HL-60 (cell line): ENCODE data around the gene SMARCA1.

Experiments
- DNase-seq, 2 experiments: peaks; one replicate each; pipeline ENCODE4 v3.0.0-alpha.2; 2010 to 2020; ENCODE audit warnings: low read depth in 1 of 2, low spot score in 1 of 2
- H3K27ac ChIP-seq: fragments of 250-450 bp; sonication (Bioruptor Pico); replicated peaks from 2 replicates; pipeline ENCODE4 v1.5.1; 2020; ENCODE audit warnings: mild to moderate bottlenecking, moderate library complexity
- H3K27me3 ChIP-seq: fragments of 250-450 bp; sonication (Bioruptor Pico); 2 replicates; pipeline ENCODE4 v1.5.1; 2021; ENCODE audit warnings: mild to moderate bottlenecking, moderate library complexity; ENCODE audit not compliant: insufficient read depth, poor library complexity, severe bottlenecking
- H3K4me3 ChIP-seq: replicated peaks from 2 replicates; pipeline ENCODE4 v1.5.1; 2011; ENCODE audit warnings: mild to moderate bottlenecking, control low read depth, low read length; ENCODE audit not compliant: insufficient read depth
- GABPA ChIP-seq: IDR thresholded peaks from 2 replicates; pipeline ENCODE4 v1.6.1; 2012; ENCODE audit warnings: low read depth
- POLR2AphosphoS5 ChIP-seq: IDR thresholded peaks from 2 replicates; pipeline ENCODE4 v1.6.1; 2012; ENCODE audit warnings: low read depth
- SPI1 ChIP-seq: IDR thresholded peaks from 2 replicates; pipeline ENCODE4 v1.6.1; 2012; ENCODE audit warnings: low read depth, mild to moderate bottlenecking, borderline replicate concordance
- TF ChIP-seq, protein P1 (sequence below): IDR thresholded peaks from one replicate; pipeline ENCODE4 v1.5.1; 2011; ENCODE audit warnings: low read length, control low read depth, inconsistent platforms; ENCODE audit not compliant: insufficient read depth
- TF ChIP-seq, protein P2 (sequence below): IDR thresholded peaks from 2 replicates; pipeline ENCODE4 v1.6.1; 2012; ENCODE audit warnings: low read depth; ENCODE audit not compliant: insufficient replicate concordance

Gene SMARCA1

DNA sequence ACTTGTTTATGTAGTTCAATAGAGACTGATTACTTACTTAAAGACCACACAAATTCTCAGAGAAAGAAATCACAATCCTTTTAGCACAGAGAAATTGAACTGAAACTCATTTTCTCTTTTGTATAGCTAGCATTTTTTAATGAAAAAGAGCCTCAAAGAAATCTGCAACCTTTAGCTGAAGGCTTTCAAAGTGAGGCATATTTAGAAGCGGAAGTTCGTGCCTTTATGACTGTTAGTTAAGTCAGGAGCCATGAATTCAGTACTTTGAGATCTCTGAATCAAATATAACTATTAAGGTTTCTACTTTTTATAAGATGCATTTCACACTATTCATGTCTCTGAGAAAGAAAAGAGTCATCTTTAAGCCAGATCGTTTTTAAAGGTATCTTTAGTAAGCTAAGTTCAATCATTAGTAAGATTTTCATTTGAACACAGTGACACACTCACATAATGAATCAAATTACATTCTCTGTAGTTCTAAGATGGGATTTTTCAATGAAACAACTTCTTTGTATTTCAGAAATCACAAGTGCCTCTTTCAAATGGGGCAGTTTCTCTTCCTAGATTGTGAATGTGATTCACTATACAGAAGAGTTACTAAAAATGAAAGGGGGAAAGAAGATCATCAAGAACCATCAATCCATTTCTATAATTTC, 61.4 kb downstream of the SMARCA1 start:
- no peak overlapping the region for H3K4me3 ChIP-seq
- TF ChIP-seq, protein P1, sequence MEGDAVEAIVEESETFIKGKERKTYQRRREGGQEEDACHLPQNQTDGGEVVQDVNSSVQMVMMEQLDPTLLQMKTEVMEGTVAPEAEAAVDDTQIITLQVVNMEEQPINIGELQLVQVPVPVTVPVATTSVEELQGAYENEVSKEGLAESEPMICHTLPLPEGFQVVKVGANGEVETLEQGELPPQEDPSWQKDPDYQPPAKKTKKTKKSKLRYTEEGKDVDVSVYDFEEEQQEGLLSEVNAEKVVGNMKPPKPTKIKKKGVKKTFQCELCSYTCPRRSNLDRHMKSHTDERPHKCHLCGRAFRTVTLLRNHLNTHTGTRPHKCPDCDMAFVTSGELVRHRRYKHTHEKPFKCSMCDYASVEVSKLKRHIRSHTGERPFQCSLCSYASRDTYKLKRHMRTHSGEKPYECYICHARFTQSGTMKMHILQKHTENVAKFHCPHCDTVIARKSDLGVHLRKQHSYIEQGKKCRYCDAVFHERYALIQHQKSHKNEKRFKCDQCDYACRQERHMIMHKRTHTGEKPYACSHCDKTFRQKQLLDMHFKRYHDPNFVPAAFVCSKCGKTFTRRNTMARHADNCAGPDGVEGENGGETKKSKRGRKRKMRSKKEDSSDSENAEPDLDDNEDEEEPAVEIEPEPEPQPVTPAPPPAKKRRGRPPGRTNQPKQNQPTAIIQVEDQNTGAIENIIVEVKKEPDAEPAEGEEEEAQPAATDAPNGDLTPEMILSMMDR, result no peak
- TF ChIP-seq, protein P2, sequence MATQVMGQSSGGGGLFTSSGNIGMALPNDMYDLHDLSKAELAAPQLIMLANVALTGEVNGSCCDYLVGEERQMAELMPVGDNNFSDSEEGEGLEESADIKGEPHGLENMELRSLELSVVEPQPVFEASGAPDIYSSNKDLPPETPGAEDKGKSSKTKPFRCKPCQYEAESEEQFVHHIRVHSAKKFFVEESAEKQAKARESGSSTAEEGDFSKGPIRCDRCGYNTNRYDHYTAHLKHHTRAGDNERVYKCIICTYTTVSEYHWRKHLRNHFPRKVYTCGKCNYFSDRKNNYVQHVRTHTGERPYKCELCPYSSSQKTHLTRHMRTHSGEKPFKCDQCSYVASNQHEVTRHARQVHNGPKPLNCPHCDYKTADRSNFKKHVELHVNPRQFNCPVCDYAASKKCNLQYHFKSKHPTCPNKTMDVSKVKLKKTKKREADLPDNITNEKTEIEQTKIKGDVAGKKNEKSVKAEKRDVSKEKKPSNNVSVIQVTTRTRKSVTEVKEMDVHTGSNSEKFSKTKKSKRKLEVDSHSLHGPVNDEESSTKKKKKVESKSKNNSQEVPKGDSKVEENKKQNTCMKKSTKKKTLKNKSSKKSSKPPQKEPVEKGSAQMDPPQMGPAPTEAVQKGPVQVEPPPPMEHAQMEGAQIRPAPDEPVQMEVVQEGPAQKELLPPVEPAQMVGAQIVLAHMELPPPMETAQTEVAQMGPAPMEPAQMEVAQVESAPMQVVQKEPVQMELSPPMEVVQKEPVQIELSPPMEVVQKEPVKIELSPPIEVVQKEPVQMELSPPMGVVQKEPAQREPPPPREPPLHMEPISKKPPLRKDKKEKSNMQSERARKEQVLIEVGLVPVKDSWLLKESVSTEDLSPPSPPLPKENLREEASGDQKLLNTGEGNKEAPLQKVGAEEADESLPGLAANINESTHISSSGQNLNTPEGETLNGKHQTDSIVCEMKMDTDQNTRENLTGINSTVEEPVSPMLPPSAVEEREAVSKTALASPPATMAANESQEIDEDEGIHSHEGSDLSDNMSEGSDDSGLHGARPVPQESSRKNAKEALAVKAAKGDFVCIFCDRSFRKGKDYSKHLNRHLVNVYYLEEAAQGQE, result no peak
- TF ChIP-seq POLR2AphosphoS5 (no peak), GABPA (no peak), SPI1 (no peak)
- DNase-seq, result no peak
- H3K27ac ChIP-seq, result no peak overlapping the region
- no peaks in the 10 kb centered on the region for H3K27me3 ChIP-seq

DNA sequence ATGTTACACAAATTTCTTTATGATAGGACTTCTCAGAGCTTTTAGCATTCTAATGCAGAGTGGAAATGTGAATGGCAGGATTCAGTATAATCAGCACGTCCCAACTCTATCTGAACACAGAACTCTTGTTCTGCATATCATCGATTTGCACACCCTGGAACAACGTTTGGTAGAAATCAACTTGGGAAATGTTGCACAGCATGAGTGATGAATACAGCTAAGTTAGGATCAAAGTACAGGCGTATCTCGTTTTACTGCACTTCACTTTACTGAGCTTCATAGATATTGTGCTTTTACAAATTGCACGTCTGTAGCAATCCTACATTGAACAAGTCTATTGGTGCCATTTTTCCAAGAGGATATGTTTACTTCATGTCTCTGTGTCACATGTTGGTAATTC, 70.8 kb downstream of the SMARCA1 start:
- Histone ChIP-seq H3K27ac (no peak overlapping the region), H3K27me3 (no peaks in the 10 kb centered on the region), H3K4me3 (no peak overlapping the region)
- no peak for DNase-seq
- TF ChIP-seq, protein P1, result no peak
- TF ChIP-seq SPI1 (no peak), GABPA (no peak), POLR2AphosphoS5 (no peak)
- TF ChIP-seq, protein P2, result no peak

DNA sequence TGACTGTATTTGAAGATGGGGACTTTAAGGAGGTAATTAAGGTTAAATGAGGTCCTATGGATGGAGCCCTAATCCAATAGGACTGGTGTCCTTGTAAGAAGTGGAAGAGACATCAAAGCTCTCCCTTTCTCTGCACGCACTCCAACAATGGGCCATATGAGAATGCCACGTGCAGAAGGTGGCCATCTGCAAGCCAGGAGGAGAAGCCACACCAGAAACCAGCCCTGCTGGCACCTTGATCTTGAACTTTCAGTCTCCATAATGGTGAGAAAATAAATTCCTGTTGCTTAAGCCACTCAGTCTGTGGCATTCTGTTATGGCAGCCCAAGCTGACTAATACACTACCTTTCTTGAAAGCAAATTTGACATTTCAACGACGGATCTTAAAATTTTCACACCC, 73.2 kb downstream of the SMARCA1 start:
- Histone ChIP-seq H3K4me3 (no peak overlapping the region), H3K27ac (no peak overlapping the region), H3K27me3 (no peaks in the 10 kb centered on the region)
- no peak for DNase-seq
- TF ChIP-seq SPI1, result no peak
- no peak for TF ChIP-seq POLR2AphosphoS5
- TF ChIP-seq, protein P1, result no peak
- TF ChIP-seq, protein P2, result no peak
- TF ChIP-seq GABPA, result no peak
